K562 (cell line): ENCODE results near the gene CRPPA. TPM values are rescaled to one million over a fixed set of nuclear protein-coding genes. Genes with fewer than 3 reads are reported as not detected.

Experiments
- CREB3 ChIP-seq: fragments of 450-650 bp; conservative IDR thresholded peaks from 2 replicates; pipeline ENCODE4 v1.6.1; 2016; ENCODE audit warnings: missing genetic modification characterization, low read depth, mild to moderate bottlenecking, missing compliant biosample characterization, moderate library complexity
- E2F6 ChIP-seq, 2 experiments: IDR thresholded peaks; 2 replicates each; pipeline ENCODE4 v1.6.1; 2011; ENCODE audit warnings: borderline replicate concordance in 1 of 2, control low read depth in 1 of 2, low read depth in 1 of 2, low read length in 1 of 2, mild to moderate bottlenecking in 1 of 2, mixed read lengths in 1 of 2, moderate library complexity in 1 of 2; ENCODE audit not compliant: insufficient read depth in 1 of 2, insufficient read length in 1 of 2, poor library complexity in 1 of 2, severe bottlenecking in 1 of 2; ENCODE audit errors: extremely low read depth in 1 of 2
- FOXA3 ChIP-seq, 2 experiments: fragments of 450-650 bp in 1 of 2; sonication (generic) in 1 of 2; formaldehyde crosslinking; IDR thresholded peaks in 1 of 2; conservative IDR thresholded peaks in 1 of 2; 2 replicates each; pipeline versions ENCODE4 v1.4.0 to v1.8.0; 2020 to 2022; ENCODE audit warnings: mild to moderate bottlenecking in 2 of 2, missing genetic modification reagents in 1 of 2
- FOXP1 ChIP-seq: sonication (generic); formaldehyde crosslinking; IDR thresholded peaks from 2 replicates; pipeline ENCODE4 v1.8.0; 2022; ENCODE audit warnings: mild to moderate bottlenecking, missing genetic modification reagents
- GTF2E2 ChIP-seq: fragments of 200-800 bp; sonication (Bioruptor generic); IDR thresholded peaks from 2 replicates; pipeline ENCODE4 v1.6.1; 2016; ENCODE audit warnings: missing genetic modification characterization, missing compliant biosample characterization
- HDGF ChIP-seq: fragments of 450-650 bp; IDR thresholded peaks from 2 replicates; pipeline ENCODE4 v1.6.1; 2016
- HNRNPUL1 ChIP-seq: fragments of 200-400 bp; formaldehyde crosslinking; IDR thresholded peaks from 2 replicates; pipeline ENCODE4 v1.6.1; 2017; ENCODE audit warnings: low read length
- MAFF ChIP-seq: IDR thresholded peaks from 2 replicates; pipeline ENCODE4 v1.6.1; 2012; ENCODE audit warnings: low read length, improper control_type of control experiment
- MCM5 ChIP-seq: fragments of 450-650 bp; IDR thresholded peaks from 2 replicates; pipeline ENCODE4 v1.6.1; 2016; ENCODE audit warnings: low read depth
- NELFE ChIP-seq: IDR thresholded peaks from 2 replicates; pipeline ENCODE4 v1.6.1; 2011; ENCODE audit warnings: mild to moderate bottlenecking; ENCODE audit not compliant: insufficient read depth, insufficient read length
- NR1H2 ChIP-seq: sonication (generic); formaldehyde crosslinking; IDR thresholded peaks from 2 replicates; pipeline ENCODE4 v1.4.0; 2020; ENCODE audit warnings: mild to moderate bottlenecking, missing genetic modification reagents
- POLR3A ChIP-seq: IDR thresholded peaks from 2 replicates; pipeline ENCODE4 v1.6.1; 2011; ENCODE audit warnings: borderline replicate concordance, mild to moderate bottlenecking, moderate library complexity; ENCODE audit not compliant: insufficient read length, insufficient read depth; ENCODE audit errors: extremely low read depth
- SFPQ ChIP-seq: fragments of 200-400 bp; formaldehyde crosslinking; IDR thresholded peaks from 2 replicates; pipeline ENCODE4 v1.6.1; 2017; ENCODE audit warnings: mild to moderate bottlenecking, low read depth, low read length, moderate library complexity
- TAL1 ChIP-seq: fragments of 450-650 bp; IDR thresholded peaks from 2 replicates; pipeline ENCODE4 v1.6.1; 2016; ENCODE audit warnings: mild to moderate bottlenecking
- ZBTB26 ChIP-seq: fragments of 450-650 bp; formaldehyde crosslinking; IDR thresholded peaks from 2 replicates; pipeline ENCODE4 v1.4.0; 2022; ENCODE audit warnings: missing genetic modification characterization
- ZBTB9 ChIP-seq: fragments of 450-650 bp; formaldehyde crosslinking; IDR thresholded peaks from 2 replicates; pipeline ENCODE4 v1.4.0; 2020; ENCODE audit warnings: mild to moderate bottlenecking, moderate library complexity
- ZFP91 ChIP-seq: sonication (generic); formaldehyde crosslinking; IDR thresholded peaks from 2 replicates; pipeline ENCODE4 v1.8.0; 2022; ENCODE audit warnings: mild to moderate bottlenecking, missing genetic modification reagents
- ZNF384 ChIP-seq: IDR thresholded peaks from 2 replicates; pipeline ENCODE4 v1.6.1; 2012; ENCODE audit warnings: low read depth, low read length, improper control_type of control experiment
- polyA plus RNA-seq, 8 experiments: library from polyadenylated mRNA; depleted of rRNA in 4 of 8; stranded (reverse) in 5 of 8; unstranded in 3 of 8; fragments of >200 nt; fragmentation: Nextera tagmentation in 2 of 8; fragmentation: Illumina TruSeq in 1 of 8; extraction: Ambion mirVana in 2 of 8; extraction: Trizol in 1 of 8; gene quantifications; 2 replicates each; pipeline versions ENCODE4 v1.2.1 to v1.2.3, GENCODE V29; 2011 to 2014; ENCODE audit warnings: inconsistent platforms in 1 of 8, missing spikeins in 1 of 8
- total RNA-seq, 7 experiments: library from RNA; depleted of rRNA in 6 of 7; stranded (reverse); fragments of >200 nt in 6 of 7; fragmentation: Illumina TruSeq in 2 of 7; extraction: Trizol in 2 of 7; gene quantifications; 2 replicates each; pipeline versions ENCODE4 v1.2.1 to v1.2.3, GENCODE V29; 2011 to 2021; ENCODE audit warnings: low replicate concordance in 1 of 7

CRPPA gene
- total and polyA plus RNA-seq, 9 of the 15 experiments (the other 6 are each of a cell fraction or from before 2014, with no cell fraction given): 3.9 to 14.4 (median 7.8) TPM

- TF ChIP-seq E2F6 (IDR thresholded peaks at IDR 0.05; ENCODE audit: borderline replicate concordance in 1 of 2, extremely low read depth in 1 of 2, insufficient read depth in 1 of 2, insufficient read length in 1 of 2, low read depth in 1 of 2, low read length in 1 of 2, poor library complexity in 1 of 2, severe bottlenecking in 1 of 2): peak; percentile 8 to 52
- no peak for TF ChIP-seq ZBTB26 (CRISPR knock-in tag)
- TF ChIP-seq ZBTB9 (CRISPR knock-in tag): peak; percentile 20; the same call in 1 of the 2 replicates
- no peak for TF ChIP-seq HDGF
- no peak for TF ChIP-seq CREB3 (tag)
- 0 out of 2 replicates have a peak, but pooled peaks have one; percentile 6 for TF ChIP-seq GTF2E2 (tag)
- no peak for TF ChIP-seq HNRNPUL1
- no peak for TF ChIP-seq NELFE
- no peak for TF ChIP-seq FOXP1 (CRISPR knock-in tag)
- TF ChIP-seq NR1H2 (CRISPR knock-in tag): no peak
- no peak for TF ChIP-seq ZFP91 (CRISPR knock-in tag)
- TF ChIP-seq MCM5: no peak
- TF ChIP-seq TAL1: peak; percentile 43; the same call in 1 of the 2 replicates
- TF ChIP-seq ZNF384: no peak
- TF ChIP-seq SFPQ: no peak
- peak; percentile 38; the same call in 1 of the 2 replicates for TF ChIP-seq MAFF
- no peak for TF ChIP-seq POLR3A
- no peak for TF ChIP-seq FOXA3 (CRISPR knock-in tag; conservative IDR thresholded peaks at IDR 0.05 in 1 of 2, IDR thresholded peaks at IDR 0.05 in 1 of 2)
Observed at GRCh38 chr7:16421333-16422102, at the start of gene CRPPA (continued).
